GM13976 (cell line): ENCODE results near the gene SPSB3.

ENCODE experiments used
- DNase-seq: peaks from one replicate; pipeline ENCODE4 v3.0.0; 2012; ENCODE audit warnings: low spot score
- in situ Hi-C: fragments of 300-500 bp; cut with MboI; formaldehyde crosslinking; loops from one replicate; pipeline ENCODE4 v1.12.0; 2022; ENCODE audit warnings: low sequenced_read_pairs, mixed read lengths, inconsistent platforms; ENCODE audit not compliant: unreplicated experiment
- TF ChIP-seq, protein P1 (sequence below): IDR thresholded peaks from 2 replicates; pipeline ENCODE4 v1.5.1; 2012; ENCODE audit warnings: borderline replicate concordance, mild to moderate bottlenecking; ENCODE audit not compliant: insufficient read depth; ENCODE audit errors: extremely low read depth, missing control alignments, control extremely low read depth

The SPSB3 gene

DNA sequence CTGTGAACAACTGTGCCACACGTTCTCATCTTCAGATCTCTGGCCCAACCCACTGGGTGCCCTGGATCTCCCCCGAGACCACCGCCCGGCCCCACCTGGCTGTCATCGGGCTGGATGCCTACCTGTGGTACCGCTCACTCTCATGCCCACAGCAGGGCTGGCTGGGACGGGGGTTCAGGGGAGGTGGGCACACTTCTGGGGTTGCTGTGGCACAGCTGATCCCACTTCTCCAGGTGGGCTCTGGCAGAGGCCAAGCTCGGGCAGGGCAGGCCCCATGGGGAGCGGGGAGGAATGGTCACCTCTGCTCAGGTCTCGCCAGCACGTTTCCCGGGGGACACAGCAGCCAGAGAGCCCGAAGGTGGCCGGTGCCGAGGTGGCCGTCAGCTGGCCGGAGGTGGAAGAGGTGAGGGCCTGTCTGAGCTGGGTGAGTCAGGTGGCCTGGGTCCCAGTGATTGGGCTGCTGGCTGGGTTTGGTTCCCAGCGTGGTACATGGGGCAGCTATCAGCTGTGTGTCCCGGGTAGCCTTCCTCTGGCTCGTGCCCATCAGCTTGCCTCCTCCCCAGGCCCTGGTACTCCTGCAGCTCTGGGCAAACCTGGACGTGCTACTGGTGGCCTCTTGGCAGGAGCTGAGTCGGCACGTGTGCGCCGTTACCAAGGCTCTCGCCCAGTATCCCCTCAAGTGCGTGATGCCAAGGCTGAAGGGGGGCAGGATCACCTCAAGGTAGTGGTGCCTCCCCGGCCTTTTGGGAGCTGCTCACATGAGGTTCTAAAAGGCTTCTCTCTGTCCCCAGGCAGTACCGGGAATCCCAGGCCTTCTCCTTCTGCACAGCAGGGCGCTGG is 7.1 kb downstream of the SPSB3 start:
- in situ Hi-C loops, result no loop called here
- TF ChIP-seq, protein P1, sequence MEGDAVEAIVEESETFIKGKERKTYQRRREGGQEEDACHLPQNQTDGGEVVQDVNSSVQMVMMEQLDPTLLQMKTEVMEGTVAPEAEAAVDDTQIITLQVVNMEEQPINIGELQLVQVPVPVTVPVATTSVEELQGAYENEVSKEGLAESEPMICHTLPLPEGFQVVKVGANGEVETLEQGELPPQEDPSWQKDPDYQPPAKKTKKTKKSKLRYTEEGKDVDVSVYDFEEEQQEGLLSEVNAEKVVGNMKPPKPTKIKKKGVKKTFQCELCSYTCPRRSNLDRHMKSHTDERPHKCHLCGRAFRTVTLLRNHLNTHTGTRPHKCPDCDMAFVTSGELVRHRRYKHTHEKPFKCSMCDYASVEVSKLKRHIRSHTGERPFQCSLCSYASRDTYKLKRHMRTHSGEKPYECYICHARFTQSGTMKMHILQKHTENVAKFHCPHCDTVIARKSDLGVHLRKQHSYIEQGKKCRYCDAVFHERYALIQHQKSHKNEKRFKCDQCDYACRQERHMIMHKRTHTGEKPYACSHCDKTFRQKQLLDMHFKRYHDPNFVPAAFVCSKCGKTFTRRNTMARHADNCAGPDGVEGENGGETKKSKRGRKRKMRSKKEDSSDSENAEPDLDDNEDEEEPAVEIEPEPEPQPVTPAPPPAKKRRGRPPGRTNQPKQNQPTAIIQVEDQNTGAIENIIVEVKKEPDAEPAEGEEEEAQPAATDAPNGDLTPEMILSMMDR, result no peak
- no peak for DNase-seq

DNA sequence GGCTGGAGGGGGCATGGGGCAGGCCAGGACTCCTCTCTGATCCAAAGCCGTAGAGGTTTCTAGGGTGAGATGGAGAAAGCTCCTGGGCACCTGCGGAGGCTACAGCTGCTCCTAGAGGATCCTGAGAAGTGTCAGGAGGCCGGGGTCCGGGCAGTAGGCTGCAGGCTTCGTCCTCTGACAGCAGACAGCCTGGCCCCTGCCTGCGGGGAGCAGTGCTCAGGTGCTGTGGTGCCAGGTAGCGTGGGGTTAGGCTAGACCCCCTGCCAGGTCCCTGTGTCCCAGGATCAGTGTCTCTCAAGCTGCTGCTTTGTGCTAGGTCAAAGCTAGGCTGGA is 8.0 kb downstream of the SPSB3 start:
- TF ChIP-seq, protein P1, result no peak
- DNase-seq, result no peak
- in situ Hi-C loops, result no loop called here

DNA sequence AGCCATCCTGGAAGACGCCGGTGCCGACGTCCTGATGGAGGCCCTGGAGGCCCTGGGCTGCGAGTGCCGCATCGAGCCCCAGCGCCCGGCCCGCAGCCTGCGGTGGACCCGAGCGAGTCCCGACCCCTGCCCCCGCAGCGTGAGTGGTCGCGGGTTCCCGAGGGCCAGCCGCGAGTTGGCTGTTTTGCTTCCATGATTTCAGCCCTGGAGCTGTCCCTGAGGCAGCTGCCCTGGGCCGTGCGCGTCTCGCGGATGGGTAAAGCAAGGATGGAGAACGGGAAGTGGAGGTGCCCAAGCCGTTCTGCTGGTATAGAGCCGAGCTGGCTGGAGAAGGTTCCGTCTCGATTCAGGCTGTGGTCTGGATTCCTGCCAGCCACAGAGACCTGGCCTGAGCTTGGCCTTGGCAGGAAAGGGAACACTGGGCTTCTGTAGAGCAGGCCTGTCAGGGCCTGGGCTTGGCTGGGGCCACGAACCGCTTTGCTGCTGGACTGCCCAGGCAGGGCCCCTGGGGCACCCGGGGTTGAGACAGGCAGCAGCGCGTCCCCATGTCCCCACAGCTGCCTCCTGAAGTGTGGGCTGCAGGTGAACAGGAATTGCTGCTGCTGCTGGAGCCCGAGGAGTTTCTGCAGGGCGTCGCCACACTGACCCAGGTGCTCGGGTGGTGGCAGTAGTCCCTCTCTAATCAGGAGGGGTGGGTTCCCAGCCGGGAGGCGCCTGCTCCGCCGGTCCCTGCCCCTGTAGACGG is 8.5 kb downstream of the SPSB3 start:
- in situ Hi-C loops, result no loop called here
- DNase-seq, result no peak

DNA sequence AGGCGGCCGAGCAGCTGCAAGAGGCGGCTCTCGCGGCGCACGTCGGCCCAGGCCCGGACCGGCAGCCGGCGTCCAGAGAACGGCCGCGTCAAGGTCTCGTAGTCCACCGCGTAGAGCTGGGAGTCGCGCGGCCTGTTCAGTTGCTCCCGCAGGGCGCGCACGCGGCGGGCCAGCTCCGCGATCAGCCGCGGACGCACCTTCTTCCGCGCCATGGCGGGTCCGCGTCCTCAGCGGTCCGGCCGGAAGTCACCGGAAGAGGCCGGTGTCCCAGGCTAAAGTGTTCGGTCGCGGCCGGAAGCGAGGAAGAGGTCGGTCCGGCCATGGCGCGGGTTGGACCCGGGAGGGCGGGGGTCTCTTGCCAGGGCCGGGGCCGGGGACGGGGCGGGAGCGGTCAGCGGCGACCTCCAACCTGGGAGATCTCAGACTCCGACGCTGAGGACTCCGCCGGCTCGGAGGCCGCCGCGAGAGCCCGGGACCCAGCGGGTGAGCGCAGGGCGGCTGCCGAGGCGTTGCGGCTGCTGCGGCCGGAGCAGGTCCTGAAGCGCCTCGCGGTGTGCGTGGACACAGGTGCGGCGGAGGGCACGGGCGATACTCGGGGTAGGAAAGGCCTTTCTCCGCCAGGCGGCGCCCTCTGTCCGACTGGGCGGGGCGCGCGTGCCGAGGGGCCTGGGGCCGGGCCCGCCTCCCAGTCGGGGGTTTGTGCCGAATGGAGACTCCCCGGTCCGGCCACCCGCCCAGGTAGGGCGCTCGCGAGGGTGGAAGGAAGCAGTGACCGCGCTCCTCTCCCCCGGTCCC is 9.3 kb downstream of the SPSB3 start, which contains the start of gene MRPS34:
Gene MRPS34, minus strand, starts transcription at position 227 of the 795 bp plus-strand sequence. Its CDS starts 15 bp downstream, at position 212.
- in situ Hi-C loops, result no loop called here
- peak; percentile 89 for DNase-seq
- TF ChIP-seq, protein P1, result peak; percentile 90

More for the DNA sequence above, 8.5 kb downstream of the SPSB3 start:
- TF ChIP-seq, protein P1, result no peak

DNA sequence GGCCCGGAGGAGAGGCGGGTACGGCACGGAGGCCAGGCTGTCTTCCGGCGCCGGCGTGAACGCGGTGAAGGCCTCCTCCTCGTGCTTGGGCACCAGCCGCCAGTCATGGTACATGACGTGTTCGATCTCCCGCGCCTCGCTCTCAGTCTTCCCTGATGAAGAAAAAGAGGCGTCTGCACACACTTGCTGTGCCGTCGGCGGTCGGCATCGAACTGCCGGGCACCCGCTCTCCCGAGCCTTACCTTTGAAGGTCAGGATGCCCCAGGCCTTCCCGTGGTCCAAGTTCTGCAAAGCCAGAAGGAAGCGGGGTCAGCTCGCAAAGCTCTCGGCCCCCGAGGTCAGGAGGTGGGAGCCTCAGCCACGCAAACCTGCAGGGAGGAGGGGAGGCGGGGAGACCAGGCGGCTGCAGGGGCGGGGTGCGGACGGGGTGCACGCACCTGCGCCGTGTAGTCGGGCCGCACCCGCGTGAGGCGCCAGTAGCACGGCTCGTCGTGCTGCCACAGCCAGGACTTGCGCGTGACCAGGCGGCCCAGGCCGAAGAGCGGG is 9.9 kb downstream of the SPSB3 start, which contains the start of gene EME2:
Gene EME2, plus strand, starts transcription at position 449 of the 546 bp plus-strand sequence. CDS start 418 bp downstream, outside the sequence.
- TF ChIP-seq, protein P1, result no peak
- in situ Hi-C loops, result no loop called here
- DNase-seq, result no peak
